Esophagus muscularis mucosa (tissue), 4 donors: ENCODE results near the gene AGFG2. TPM values are rescaled to one million over a fixed set of nuclear protein-coding genes. Genes with fewer than 3 reads are reported as not detected.

Experiments used
- DNase-seq: peaks from one replicate; pipeline ENCODE4 v3.0.0-alpha.2; 2017; ENCODE audit errors: extremely low spot score
- H3K27ac ChIP-seq, 4 donors: fragments of 200-600 bp; sonication (generic); replicated peaks in 1 of 4; 1 replicate in 3 of 4; 2 replicates in 1 of 4; pipeline ENCODE4 v1.5.1; 2016 to 2019; ENCODE audit warnings: mild to moderate bottlenecking in 1 of 4
- H3K27me3 ChIP-seq, 4 donors: fragments of 200-600 bp; sonication (generic); one replicate each; pipeline versions ENCODE4 v1.5.1 to v1.6.0; 2016 to 2019
- H3K36me3 ChIP-seq, 4 donors: fragments of 200-600 bp; sonication (generic); one replicate each; pipeline ENCODE4 v1.5.1; 2016 to 2019
- H3K4me1 ChIP-seq, 4 donors: fragments of 200-600 bp; sonication (generic); one replicate each; pipeline ENCODE4 v1.5.1; 2016 to 2019
- H3K4me3 ChIP-seq, 4 donors: fragments of 200-600 bp; sonication (generic); 1 replicate in 2 of 4; 2 replicates in 2 of 4; pipeline ENCODE4 v1.5.1; 2016 to 2019; ENCODE audit warnings: mild to moderate bottlenecking in 4 of 4, moderate library complexity in 1 of 4
- H3K9me3 ChIP-seq, 4 donors: fragments of 200-600 bp; sonication (generic); 1 replicate in 3 of 4; 2 replicates in 1 of 4; pipeline ENCODE4 v1.5.1; 2016 to 2019
- CTCF ChIP-seq, 3 experiments: fragments of 200-600 bp in 2 of 3; fragments of 450-650 bp in 1 of 3; sonication (generic) in 2 of 3; IDR thresholded peaks; one replicate each; pipeline ENCODE4 v1.5.1; 2017 to 2019; ENCODE audit warnings: antibody characterized with exemption in 3 of 3, mild to moderate bottlenecking in 2 of 3, moderate library complexity in 1 of 3
- EP300 ChIP-seq: sonication (generic); formaldehyde crosslinking; IDR thresholded peaks from one replicate; pipeline ENCODE4 v1.6.1; 2017; ENCODE audit warnings: antibody characterized with exemption
- POLR2A ChIP-seq: fragments of 450-650 bp; IDR thresholded peaks from one replicate; pipeline ENCODE4 v1.6.1; 2017; ENCODE audit warnings: antibody characterized with exemption, moderate library complexity, mild to moderate bottlenecking, low read depth
- POLR2AphosphoS5 ChIP-seq, 2 donors: sonication (generic); formaldehyde crosslinking; IDR thresholded peaks; one replicate each; pipeline ENCODE4 v1.6.1; 2017; ENCODE audit warnings: antibody characterized with exemption in 2 of 2
- WGBS: methylation state at CpG from one replicate; pipeline ENCODE4 v1.1.5; 2018; 5-methylcytosine and 5-hydroxymethylcytosine counted together
- intact Hi-C: fragments of 100-400 bp; cut with DNase I; formaldehyde crosslinking; loops from one replicate; pipeline ENCODE4 v1.15.1; 2023
- small RNA-seq, 3 donors: library from RNA; depleted of rRNA; stranded (forward); fragments of <200 nt; gene quantifications; one replicate each; pipeline ENCODE3, GENCODE V24; 2016
- total RNA-seq, 4 donors: library from RNA; depleted of rRNA; stranded (reverse); fragments of >200 nt; gene quantifications; one replicate each; pipeline versions ENCODE4 v1.1.0 to v1.2.1, GENCODE V29; 2016

The AGFG2 gene
- total RNA-seq, 4 donors from 2014 or later = 31.6 to 79.6 (median 35.1) TPM

GRCh38 chr7:100614308-100614861 is 75.4 kb downstream of the AGFG2 start:
- Histone ChIP-seq H3K9me3 (no peaks in the 10 kb centered on the region), H3K27me3 (no peaks in the 10 kb centered on the region), H3K4me3 (no peak overlapping the region), H3K27ac (no peak overlapping the region), H3K4me1 (peaks cover 14 to 17% (median 14%) of the 10 kb centered on the region in 4 donors), H3K36me3 (peaks cover 0 to 23% (median 8%) of the 10 kb centered on the region in 4 donors)
- intact Hi-C loops = loop anchor here (5.0 kb wide), 1 partner anchor 58 kb away; the partner anchor contains the start of gene GNB2
- no peak for DNase-seq
- no peak for TF ChIP-seq POLR2A
- TF ChIP-seq CTCF (IDR thresholded peaks at IDR 0.05) = no peak
- no peak for TF ChIP-seq POLR2AphosphoS5 (IDR thresholded peaks at IDR 0.05)
- TF ChIP-seq EP300 = no peak
- 82% methylated on average over 6 of the region's 6 CpGs for WGBS

Small RNA genes lying within 50 kb of the gene (small RNA-seq; reads per million reads assigned to genes)
- gene RN7SL416P = 0 reads per million in 3 donors
- 0 reads per million in 3 donors for gene SAP25

Other genes with a start within 250 kb of the AGFG2 start
- not detected for gene SPDYE3, start 231.5 kb upstream of the AGFG2 start, total RNA-seq
- gene PILRB, start 181.1 kb upstream of the AGFG2 start, total RNA-seq = 10 to 100 TPM; 13.5 to 33.6 (median 20.7) TPM
- 1 to 10 TPM; 3.3 to 8.8 (median 5.4) TPM for gene PILRA, start 165.7 kb upstream of the AGFG2 start, total RNA-seq
- 1 to 10 TPM; 2.9 to 7.6 (median 5.8) TPM for gene ZCWPW1, start 110.5 kb upstream of the AGFG2 start, total RNA-seq
- 10 to 100 TPM; 21.2 to 44.9 (median 40.6) TPM for gene MEPCE, start 109.4 kb upstream of the AGFG2 start, total RNA-seq
- 10 to 100 TPM; 24.5 to 35.1 (median 27.0) TPM for gene PPP1R35, start 102.7 kb upstream of the AGFG2 start, total RNA-seq
- under 1 TPM in 1 of 4 donors, not detected in 3; 0.78 TPM for gene SPACDR, start 74.9 kb upstream of the AGFG2 start, total RNA-seq
- 10 to 100 TPM; 26.2 to 51.4 (median 33.1) TPM for gene TSC22D4, start 60.0 kb upstream of the AGFG2 start, total RNA-seq
- gene NYAP1, start 55.3 kb upstream of the AGFG2 start, total RNA-seq = 1 to 10 TPM; 1.7 to 3.2 (median 1.9) TPM
- gene SAP25, start 34.7 kb downstream of the AGFG2 start, total RNA-seq = under 1 TPM in 2 of 4 donors, not detected in 2; 0.83 to 0.92 TPM
- gene LRCH4, start 46.9 kb downstream of the AGFG2 start, total RNA-seq = 10 to 100 TPM; 36.2 to 53.2 (median 44.0) TPM
- under 1 TPM; 0.13 to 0.83 (median 0.48) TPM for gene FBXO24, start 47.1 kb downstream of the AGFG2 start, total RNA-seq
- gene PCOLCE, start 63.2 kb downstream of the AGFG2 start, total RNA-seq = 10 to 100 TPM; 12.0 to 42.2 (median 18.3) TPM
- 10 to 100 TPM in 3 of 4 donors, 1 to 10 TPM in 1; 6.6 to 16.8 (median 12.0) TPM for gene MOSPD3, start 73.3 kb downstream of the AGFG2 start, total RNA-seq
- gene TFR2, start 102.3 kb downstream of the AGFG2 start, total RNA-seq = under 1 TPM in 2 of 4 donors, not detected in 2; 0.17 to 0.32 TPM
- not detected for gene ACTL6B, start 117.2 kb downstream of the AGFG2 start, total RNA-seq
- gene GNB2, start 134.5 kb downstream of the AGFG2 start, total RNA-seq = 100 to 1,000 TPM; 150 to 229 (median 218) TPM
- gene GIGYF1, start 155.0 kb downstream of the AGFG2 start, total RNA-seq = 10 to 100 TPM; 19.5 to 33.5 (median 30.9) TPM
- gene POP7, start 166.9 kb downstream of the AGFG2 start, total RNA-seq = 10 to 100 TPM; 27.0 to 51.3 (median 43.7) TPM
- not detected for gene EPO, start 181.3 kb downstream of the AGFG2 start, total RNA-seq
- gene ZAN, start 194.4 kb downstream of the AGFG2 start, total RNA-seq = not detected